ENCODE measurements around the gene SNRPB. TPM values are rescaled to one million over a fixed set of nuclear protein-coding genes. Genes with fewer than 3 reads are reported as not detected.

Gene SNRPB
- total and polyA plus RNA-seq, 2 of the 13 experiments (the other 11 are each of a cell fraction or from before 2014, with no cell fraction given): 473 to 844 TPM

GRCh38 chr20:2475850-2476741 lies 5.5 kb upstream of the SNRPB start (continued):
- TF ChIP-seq, protein P1, sequence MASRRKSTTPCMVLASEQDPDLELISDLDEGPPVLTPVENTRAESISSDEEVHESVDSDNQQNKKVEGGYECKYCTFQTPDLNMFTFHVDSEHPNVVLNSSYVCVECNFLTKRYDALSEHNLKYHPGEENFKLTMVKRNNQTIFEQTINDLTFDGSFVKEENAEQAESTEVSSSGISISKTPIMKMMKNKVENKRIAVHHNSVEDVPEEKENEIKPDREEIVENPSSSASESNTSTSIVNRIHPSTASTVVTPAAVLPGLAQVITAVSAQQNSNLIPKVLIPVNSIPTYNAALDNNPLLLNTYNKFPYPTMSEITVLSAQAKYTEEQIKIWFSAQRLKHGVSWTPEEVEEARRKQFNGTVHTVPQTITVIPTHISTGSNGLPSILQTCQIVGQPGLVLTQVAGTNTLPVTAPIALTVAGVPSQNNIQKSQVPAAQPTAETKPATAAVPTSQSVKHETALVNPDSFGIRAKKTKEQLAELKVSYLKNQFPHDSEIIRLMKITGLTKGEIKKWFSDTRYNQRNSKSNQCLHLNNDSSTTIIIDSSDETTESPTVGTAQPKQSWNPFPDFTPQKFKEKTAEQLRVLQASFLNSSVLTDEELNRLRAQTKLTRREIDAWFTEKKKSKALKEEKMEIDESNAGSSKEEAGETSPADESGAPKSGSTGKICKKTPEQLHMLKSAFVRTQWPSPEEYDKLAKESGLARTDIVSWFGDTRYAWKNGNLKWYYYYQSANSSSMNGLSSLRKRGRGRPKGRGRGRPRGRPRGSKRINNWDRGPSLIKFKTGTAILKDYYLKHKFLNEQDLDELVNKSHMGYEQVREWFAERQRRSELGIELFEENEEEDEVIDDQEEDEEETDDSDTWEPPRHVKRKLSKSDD (CRISPR knock-in tag; IDR thresholded peaks at IDR 0.05; ENCODE audit: low read depth): 0 out of 2 replicates have a peak, but pooled peaks have one; percentile 71
- TF ChIP-seq ZNF746 (CRISPR knock-in tag; IDR thresholded peaks at IDR 0.05) (peak; percentile 52; the same call in 1 of the 2 replicates), RFXAP (CRISPR knock-in tag; IDR thresholded peaks at IDR 0.05; ENCODE audit: borderline replicate concordance) (0 out of 2 replicates have a peak, but pooled peaks have one; percentile 29), ZNF484 (CRISPR knock-in tag; IDR thresholded peaks at IDR 0.05; ENCODE audit: borderline replicate concordance, low read depth) (no peak), ZNF276 (CRISPR knock-in tag; IDR thresholded peaks at IDR 0.05; ENCODE audit: low read depth) (no peak), SIN3B (IDR thresholded peaks at IDR 0.05; ENCODE audit: low read length) (no peak), SMAD9 (CRISPR knock-in tag; IDR thresholded peaks at IDR 0.05) (no peak), TBX2 (CRISPR knock-in tag; IDR thresholded peaks at IDR 0.05; ENCODE audit: borderline replicate concordance) (peak; percentile 95), ZNF788 (CRISPR knock-in tag; IDR thresholded peaks at IDR 0.05; ENCODE audit: borderline replicate concordance) (peak; percentile 87; the same call in 1 of the 2 replicates), ZNF782 (CRISPR knock-in tag; IDR thresholded peaks at IDR 0.05; ENCODE audit: borderline replicate concordance) (peak; percentile 78; the same call in 1 of the 2 replicates), ZNF660 (CRISPR knock-in tag; IDR thresholded peaks at IDR 0.05; ENCODE audit: borderline replicate concordance, low read depth) (no peak), ZMAT5 (CRISPR knock-in tag; IDR thresholded peaks at IDR 0.05; ENCODE audit: borderline replicate concordance, low read depth) (no peak), RORA (CRISPR knock-in tag; IDR thresholded peaks at IDR 0.05) (no peak), MTF2 (CRISPR knock-in tag; IDR thresholded peaks at IDR 0.05; ENCODE audit: borderline replicate concordance) (0 out of 2 replicates have a peak, but pooled peaks have one; percentile 19), ZNF564 (CRISPR knock-in tag; IDR thresholded peaks at IDR 0.05) (0 out of 2 replicates have a peak, but pooled peaks have one; percentile 81), ZSCAN20 (CRISPR knock-in tag; IDR thresholded peaks at IDR 0.05; ENCODE audit: borderline replicate concordance) (no peak), PHF21A (CRISPR knock-in tag; IDR thresholded peaks at IDR 0.05) (peak; percentile 94), ZNF503 (CRISPR knock-in tag; IDR thresholded peaks at IDR 0.05) (peak; percentile 81; the same call in 1 of the 2 replicates)
- TF ChIP-seq, protein P2, sequence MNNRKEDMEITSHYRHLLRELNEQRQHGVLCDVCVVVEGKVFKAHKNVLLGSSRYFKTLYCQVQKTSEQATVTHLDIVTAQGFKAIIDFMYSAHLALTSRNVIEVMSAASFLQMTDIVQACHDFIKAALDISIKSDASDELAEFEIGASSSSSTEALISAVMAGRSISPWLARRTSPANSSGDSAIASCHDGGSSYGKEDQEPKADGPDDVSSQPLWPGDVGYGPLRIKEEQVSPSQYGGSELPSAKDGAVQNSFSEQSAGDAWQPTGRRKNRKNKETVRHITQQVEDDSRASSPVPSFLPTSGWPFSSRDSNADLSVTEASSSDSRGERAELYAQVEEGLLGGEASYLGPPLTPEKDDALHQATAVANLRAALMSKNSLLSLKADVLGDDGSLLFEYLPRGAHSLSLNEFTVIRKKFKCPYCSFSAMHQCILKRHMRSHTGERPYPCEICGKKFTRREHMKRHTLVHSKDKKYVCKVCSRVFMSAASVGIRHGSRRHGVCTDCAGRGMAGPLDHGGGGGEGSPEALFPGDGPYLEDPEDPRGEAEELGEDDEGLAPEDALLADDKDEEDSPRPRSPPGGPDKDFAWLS (CRISPR knock-in tag; IDR thresholded peaks at IDR 0.05; ENCODE audit: borderline replicate concordance): no peak
